Loucy (cell line): Measurements from ENCODE around the gene GSG1.

Source experiments
- CTCF ChIP-seq: fragments of 200-600 bp; sonication (generic); conservative IDR thresholded peaks from 2 replicates; pipeline ENCODE4 v1.5.1; 2014; ENCODE audit warnings: mild to moderate bottlenecking, antibody characterized with exemption, low read length
- EZH2phosphoT487 ChIP-seq: fragments of 200-600 bp; IDR thresholded peaks from 2 replicates; pipeline ENCODE4 v1.6.1; 2018; ENCODE audit warnings: antibody characterized with exemption, mild to moderate bottlenecking, moderate library complexity, borderline replicate concordance

GRCh38 chr12:13144266-13144828, 40.9 kb upstream of the GSG1 start:
- TF ChIP-seq CTCF (no peak), EZH2phosphoT487 (no peak)
